Activated B cell treated with CpG ODN at 0.5 μM for 24 hours (primary cell): ENCODE results near the gene RTEL1. TPM values are rescaled to one million over a fixed set of nuclear protein-coding genes. Genes with fewer than 3 reads are reported as not detected.

ENCODE experiments used
- ATAC-seq: fragments of 200-7000 bp; cut with Tn5 transposase; one replicate; pipeline ENCODE4 v1.10.0; 2021; ENCODE audit warnings: low read depth, mild to moderate bottlenecking, moderate library complexity
- CTCF ChIA-PET: fragments of 350-600 bp; sonication (Branson Sonifier 250); formaldehyde crosslinking; loops from one replicate; lab custom pipeline; 2021; ENCODE audit warnings: antibody characterized with exemption; lab: Charles Lee
- POLR2A ChIA-PET: fragments of 350-600 bp; sonication (Branson Sonifier 250); formaldehyde crosslinking; loops from one replicate; lab custom pipeline; 2021; ENCODE audit warnings: antibody characterized with exemption; lab: Charles Lee
- DNase-seq: peaks from one replicate; pipeline ENCODE4 v3.0.0; 2022
- H3K27ac Mint-ChIP-seq: one replicate; pipeline ENCODE4 v1.8.0; 2020; ENCODE audit warnings: mixed read lengths
- H3K27me3 Mint-ChIP-seq: one replicate; pipeline ENCODE4 v1.8.0; 2021; ENCODE audit warnings: mixed read lengths
- H3K36me3 Mint-ChIP-seq: one replicate; pipeline ENCODE4 v1.8.0; 2021; ENCODE audit warnings: low read depth, mixed read lengths
- H3K4me1 Mint-ChIP-seq: one replicate; pipeline ENCODE4 v1.8.0; 2021; ENCODE audit warnings: mixed read lengths
- H3K4me3 Mint-ChIP-seq: one replicate; pipeline ENCODE4 v1.8.0; 2020; ENCODE audit warnings: mild to moderate bottlenecking, mixed read lengths
- H3K9me3 Mint-ChIP-seq: one replicate; pipeline ENCODE4 v1.8.0; 2020; ENCODE audit warnings: mixed read lengths
- intact Hi-C: fragments of 100-400 bp; cut with micrococcal nuclease; formaldehyde crosslinking; loops from one replicate; pipeline ENCODE4 v1.15.1; 2024
- total RNA-seq: library from RNA; stranded (reverse); gene quantifications from 2 replicates; pipeline ENCODE4 v1.2.3, GENCODE V29; 2022
- TF ChIP-seq, protein P1 (sequence below): fragments of 200-600 bp; IDR thresholded peaks from one replicate; pipeline ENCODE4 v1.8.0; 2022; ENCODE audit warnings: antibody characterized with exemption, mild to moderate bottlenecking

Gene RTEL1
- total RNA-seq, 1 donor from 2014 or later: 33.8 TPM

DNA sequence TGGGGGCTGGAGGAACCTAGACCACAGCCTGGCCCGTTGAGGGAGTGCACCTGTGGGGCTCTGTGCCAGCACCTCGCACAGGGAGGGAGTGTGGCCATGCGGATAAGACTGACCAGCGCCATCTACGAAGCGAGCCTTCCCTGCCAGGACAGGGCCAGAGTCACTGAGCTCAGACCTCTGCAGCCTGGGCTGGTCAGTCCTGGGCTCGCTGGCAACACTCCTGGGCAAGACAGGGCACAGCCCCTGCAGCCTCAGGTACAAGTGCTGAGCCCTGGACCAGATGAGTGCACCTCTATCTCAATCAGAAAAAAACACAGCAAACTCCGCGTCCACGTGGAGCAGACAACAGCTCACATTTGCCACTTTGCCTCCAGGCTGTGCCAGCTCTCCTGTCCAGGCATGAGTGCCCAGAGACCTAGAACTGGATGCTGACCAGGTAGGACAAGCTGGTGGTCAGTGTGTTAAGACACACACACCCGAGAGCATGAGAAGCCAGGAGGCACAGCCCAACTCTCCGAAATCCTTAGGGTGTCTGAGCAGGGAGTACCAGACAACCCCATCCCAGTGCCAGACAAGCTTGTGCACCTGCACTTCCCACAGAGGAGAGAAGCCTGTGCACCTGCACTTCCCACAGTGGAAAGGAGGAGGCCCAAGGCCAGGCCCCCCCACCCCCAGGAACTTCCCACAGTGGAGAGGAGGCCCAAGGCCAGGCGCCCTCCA, 44.8 kb downstream of the RTEL1 start:
- intact Hi-C loops: no loop called here
- TF ChIP-seq, protein P1, sequence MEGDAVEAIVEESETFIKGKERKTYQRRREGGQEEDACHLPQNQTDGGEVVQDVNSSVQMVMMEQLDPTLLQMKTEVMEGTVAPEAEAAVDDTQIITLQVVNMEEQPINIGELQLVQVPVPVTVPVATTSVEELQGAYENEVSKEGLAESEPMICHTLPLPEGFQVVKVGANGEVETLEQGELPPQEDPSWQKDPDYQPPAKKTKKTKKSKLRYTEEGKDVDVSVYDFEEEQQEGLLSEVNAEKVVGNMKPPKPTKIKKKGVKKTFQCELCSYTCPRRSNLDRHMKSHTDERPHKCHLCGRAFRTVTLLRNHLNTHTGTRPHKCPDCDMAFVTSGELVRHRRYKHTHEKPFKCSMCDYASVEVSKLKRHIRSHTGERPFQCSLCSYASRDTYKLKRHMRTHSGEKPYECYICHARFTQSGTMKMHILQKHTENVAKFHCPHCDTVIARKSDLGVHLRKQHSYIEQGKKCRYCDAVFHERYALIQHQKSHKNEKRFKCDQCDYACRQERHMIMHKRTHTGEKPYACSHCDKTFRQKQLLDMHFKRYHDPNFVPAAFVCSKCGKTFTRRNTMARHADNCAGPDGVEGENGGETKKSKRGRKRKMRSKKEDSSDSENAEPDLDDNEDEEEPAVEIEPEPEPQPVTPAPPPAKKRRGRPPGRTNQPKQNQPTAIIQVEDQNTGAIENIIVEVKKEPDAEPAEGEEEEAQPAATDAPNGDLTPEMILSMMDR: no peak
- ATAC-seq (no peak), DNase-seq (no peak)
- H3K27ac Mint-ChIP-seq: no peak overlapping the region
- CTCF ChIA-PET: no interaction called here
- H3K36me3 Mint-ChIP-seq: peaks cover 33% of the 10 kb centered on the region
- no peak overlapping the region for H3K4me3 Mint-ChIP-seq
- H3K9me3 Mint-ChIP-seq: no peaks in the 10 kb centered on the region
- H3K4me1 Mint-ChIP-seq: peaks cover 24% of the 10 kb centered on the region
- no peaks in the 10 kb centered on the region for H3K27me3 Mint-ChIP-seq
- POLR2A ChIA-PET: interaction anchor here (0.7 to 0.9 kb wide), 2 partner anchors 253 to 963 kb away, joined by 3 read pairs; partner anchors contain the start of gene UCKL1

DNA sequence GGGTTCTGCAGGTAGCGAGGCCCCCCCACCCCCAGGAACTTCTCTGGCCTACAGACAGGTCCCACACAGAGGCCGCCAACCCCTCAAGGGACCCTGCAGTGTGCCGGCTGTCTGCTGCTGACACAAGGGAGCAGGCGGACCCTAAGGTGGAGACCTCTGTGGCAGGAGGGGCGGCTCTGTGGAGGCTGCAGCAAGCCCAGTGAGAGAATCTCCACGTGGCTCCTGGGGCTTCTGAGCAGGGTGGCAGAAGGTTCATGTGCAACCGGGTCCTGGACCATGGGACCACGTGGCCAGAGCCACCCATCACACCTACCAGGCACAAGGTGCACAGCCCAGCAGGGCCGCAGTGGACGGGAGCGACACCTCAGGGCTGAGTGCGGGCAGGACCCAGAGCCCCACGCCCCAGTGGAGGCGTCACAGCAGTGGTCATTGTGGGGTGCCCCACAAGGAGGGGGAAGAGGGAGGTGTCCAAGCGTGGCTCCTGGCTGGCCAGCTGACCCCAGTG, 45.4 kb downstream of the RTEL1 start:
- Mint-ChIP-seq H3K27me3 (no peaks in the 10 kb centered on the region), H3K4me1 (peaks cover 25% of the 10 kb centered on the region), H3K27ac (no peak overlapping the region), H3K4me3 (no peak overlapping the region), H3K9me3 (no peaks in the 10 kb centered on the region), H3K36me3 (peaks cover 33% of the 10 kb centered on the region)
- DNase-seq (no peak), ATAC-seq (no peak)
- TF ChIP-seq, protein P1: no peak
- CTCF ChIA-PET: no interaction called here
- intact Hi-C loops: no loop called here
- POLR2A ChIA-PET: interaction anchor here (0.9 kb wide), 1 partner anchor 964 kb away, joined by 3 read pairs; no protein-coding TSS in a partner anchor

DNA sequence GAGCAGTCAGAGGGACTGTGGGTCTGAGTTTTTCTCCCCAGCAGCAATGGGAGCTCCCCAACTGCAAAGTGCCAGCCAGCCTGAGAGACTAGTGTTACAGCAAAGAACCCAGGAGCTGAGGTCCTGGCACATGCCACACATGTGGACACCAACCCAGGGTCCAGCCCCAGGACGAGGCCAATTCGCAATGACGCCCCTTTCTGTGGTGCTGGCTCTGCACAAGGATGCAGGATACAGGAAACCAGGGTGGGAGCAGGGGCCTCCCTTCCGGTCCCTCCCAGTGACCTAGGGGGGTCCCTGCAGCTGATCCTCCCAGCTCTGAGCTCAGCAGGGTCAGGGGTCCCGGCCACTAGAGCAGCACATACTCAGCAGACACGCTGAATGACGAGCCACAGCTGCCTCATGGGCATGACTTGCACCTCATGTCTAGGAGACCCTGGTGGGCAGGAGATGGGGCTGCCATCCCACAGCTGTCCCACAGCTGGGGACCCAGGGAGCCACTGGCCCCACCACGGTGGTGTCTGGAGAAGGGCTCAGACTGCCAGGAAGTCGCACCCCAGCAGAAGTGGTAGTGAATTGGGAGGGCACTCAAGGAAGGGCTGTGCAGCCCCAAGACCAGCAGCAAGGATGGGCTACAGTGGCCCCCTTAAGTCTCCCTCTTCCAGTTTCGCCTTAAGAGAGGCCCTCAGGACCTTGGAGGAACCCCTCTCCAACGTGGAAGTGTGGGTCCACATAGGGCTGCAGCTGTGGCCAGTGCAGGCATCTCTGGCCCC, 46.0 kb downstream of the RTEL1 start:
- POLR2A ChIA-PET: no interaction called here
- intact Hi-C loops: no loop called here
- TF ChIP-seq, protein P1: no peak
- ATAC-seq: no peak
- Mint-ChIP-seq H3K36me3 (peaks cover 38% of the 10 kb centered on the region), H3K4me1 (peaks cover 31% of the 10 kb centered on the region), H3K27ac (no peak overlapping the region), H3K4me3 (no peak overlapping the region), H3K9me3 (no peaks in the 10 kb centered on the region), H3K27me3 (no peaks in the 10 kb centered on the region)
- CTCF ChIA-PET: no interaction called here
- DNase-seq: no peak

DNA sequence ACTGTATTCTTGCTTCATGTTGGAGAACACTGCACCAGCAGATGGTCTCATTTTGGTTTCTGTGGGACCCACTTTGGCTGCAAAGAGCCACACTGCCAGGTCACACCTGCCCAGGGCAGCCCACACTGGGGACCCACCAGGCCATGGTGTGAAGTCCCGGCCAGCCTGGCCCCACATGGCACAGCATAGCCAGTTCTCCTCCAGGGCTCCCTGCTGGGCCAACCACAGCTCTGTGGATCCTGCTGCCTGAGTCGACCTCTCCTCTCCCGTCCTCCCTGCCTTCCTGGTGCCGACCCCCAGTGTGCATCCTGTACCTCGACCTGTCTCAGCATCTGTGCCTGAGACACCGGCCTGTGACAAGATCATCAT, 46.6 kb downstream of the RTEL1 start:
- H3K36me3 Mint-ChIP-seq: peaks cover 42% of the 10 kb centered on the region
- TF ChIP-seq, protein P1: no peak
- H3K4me1 Mint-ChIP-seq: peaks cover 30% of the 10 kb centered on the region
- DNase-seq (no peak), ATAC-seq (no peak)
- no peaks in the 10 kb centered on the region for H3K27me3 Mint-ChIP-seq
- H3K27ac Mint-ChIP-seq: no peak overlapping the region
- ChIA-PET POLR2A (no interaction called here), CTCF (no interaction called here)
- intact Hi-C loops: loop anchor here (5.0 kb wide), 3 partner anchors 67 to 268 kb away; no protein-coding TSS in a partner anchor
- H3K9me3 Mint-ChIP-seq: no peaks in the 10 kb centered on the region
- no peak overlapping the region for H3K4me3 Mint-ChIP-seq
